ENCODE results near the gene SMPD3. TPM values are rescaled to one million over a fixed set of nuclear protein-coding genes. Genes with fewer than 3 reads are reported as not detected.

Gene SMPD3
- total and polyA plus RNA-seq, 9 of the 15 experiments (the other 6 are each of a cell fraction or from before 2014, with no cell fraction given), result 0.03 to 1.2 (median 0.18) TPM

DNA sequence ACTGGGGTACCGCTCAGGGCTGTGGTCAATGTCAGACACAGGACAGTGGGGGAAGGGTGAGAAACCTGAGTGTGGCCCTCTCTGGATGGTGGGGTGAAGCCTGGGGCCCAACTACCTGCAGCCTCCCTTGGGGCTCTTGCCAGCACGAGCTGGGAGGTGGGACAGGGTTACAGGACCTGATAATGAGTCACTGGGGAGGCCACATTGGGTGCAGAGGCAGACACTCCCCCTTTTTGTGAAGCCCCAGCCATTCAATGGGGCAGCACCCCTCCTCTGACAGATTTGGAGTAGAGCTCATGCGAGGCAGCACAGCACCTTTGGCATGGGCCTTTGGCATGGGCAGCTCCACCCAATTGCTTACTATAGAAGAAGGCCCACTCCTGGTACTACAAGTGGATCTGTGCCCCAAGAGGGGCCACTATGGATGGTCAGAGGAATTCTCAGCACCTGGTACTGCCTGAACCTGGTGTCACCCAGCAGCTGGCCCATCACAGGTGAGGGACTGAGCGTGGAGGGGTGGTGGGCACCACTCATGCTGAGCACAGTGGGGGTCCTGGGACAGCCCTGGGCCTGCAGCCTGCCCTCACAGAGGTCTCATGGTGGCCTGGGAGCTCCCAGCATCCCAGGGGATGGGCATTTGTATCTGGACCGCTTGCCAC is 45.2 kb upstream of the SMPD3 start:
- no TSS peak for BruUV-seq (replicated peaks)
- intact Hi-C loops (cut with micrococcal nuclease) (no loop called here), in situ Hi-C loops (cut with MboI) (no loop called here)
- FAIRE-seq, result no peak
- Histone ChIP-seq H4K20me1 (replicated peaks; ENCODE audit: control insufficient read depth, insufficient read depth, low read length) (no peaks in the 10 kb centered on the region), H3K27me3 (ENCODE audit: control insufficient read depth in 2 of 2, insufficient read depth in 2 of 2, low read length in 2 of 2) (peaks cover 0 to 25% of the 10 kb centered on the region in 2 experiments; a peak in 3 of 5 replicates), H3K4me1 (replicated peaks in 1 of 2; ENCODE audit: control insufficient read depth in 2 of 2, insufficient read depth in 2 of 2, low read length in 2 of 2) (no peaks in the 10 kb centered on the region), H3K36me3 (ENCODE audit: control insufficient read depth, insufficient read depth, low read length) (no peaks in the 10 kb centered on the region), H3K9ac (ENCODE audit: insufficient read depth in 1 of 2, low read depth in 2 of 2, low read length in 2 of 2) (no peak overlapping the region), H3K9me3 (replicated peaks; ENCODE audit: control insufficient read depth, insufficient read depth, low read depth, low read length) (no peaks in the 10 kb centered on the region), H3K79me2 (ENCODE audit: control insufficient read depth, insufficient read depth, low read length) (no peaks in the 10 kb centered on the region), H3K4me2 (ENCODE audit: insufficient read depth, low read length) (no peak overlapping the region), H3K9me1 (ENCODE audit: control insufficient read depth, insufficient read depth, low read length) (no peaks in the 10 kb centered on the region), H2AFZ (ENCODE audit: low read depth, low read length) (no peak overlapping the region), H3K4me3 (no peak overlapping the region), H3K27ac (ENCODE audit: extremely low read depth, low read depth, low read length) (no peak overlapping the region)
- POLR2A ChIA-PET, result no interaction called here
- ATAC-seq, result no peak
- 1% methylated on average over 5 of the region's 5 CpGs for WGBS (ENCODE audit: insufficient coverage, low coverage, missing lambda C conversion rate)
- no peak for TF ChIP-seq CCAR2 (IDR thresholded peaks at IDR 0.05; ENCODE audit: low read depth, low read length)
- TF ChIP-seq SMARCC2 (IDR thresholded peaks at IDR 0.05; ENCODE audit: low read depth), result no peak
- no peak for TF ChIP-seq ZNF3 (CRISPR knock-in tag; IDR thresholded peaks at IDR 0.05)
- TF ChIP-seq ATF7 (IDR thresholded peaks at IDR 0.05), result no peak
- TF ChIP-seq PBX2 (CRISPR knock-in tag; IDR thresholded peaks at IDR 0.05; ENCODE audit: low read depth), result no peak
- TF ChIP-seq PBX2 (tag; conservative IDR thresholded peaks at IDR 0.05; ENCODE audit: low read depth), result no peak
- TF ChIP-seq ZSCAN29 (IDR thresholded peaks at IDR 0.05), result no peak
- no peak for TF ChIP-seq ZNF239 (CRISPR knock-in tag; IDR thresholded peaks at IDR 0.05)
- no peak for TF ChIP-seq FOXJ2 (tag; IDR thresholded peaks at IDR 0.05)
- TF ChIP-seq CHD4 (IDR thresholded peaks at IDR 0.05; ENCODE audit: insufficient read depth, insufficient replicate concordance, low read depth, low read length, poor library complexity, severe bottlenecking), result no peak
- TF ChIP-seq ARID1B (IDR thresholded peaks at IDR 0.05), result no peak
- TF ChIP-seq RFX5 (IDR thresholded peaks at IDR 0.05; ENCODE audit: low read depth, low read length), result no peak
- TF ChIP-seq THAP12 (CRISPR knock-in tag; IDR thresholded peaks at IDR 0.05), result no peak
- TF ChIP-seq SRSF3 (IDR thresholded peaks at IDR 0.05; ENCODE audit: insufficient read depth, low read length), result no peak
- CTCF ChIA-PET (ENCODE audit: low intra/inter-chr PET ratio), result no interaction called here
- no peak for DNase-seq (ENCODE audit: extremely low read depth in 1 of 4, low spot score in 3 of 4)
